Mammary epithelial cell (primary cell): ENCODE measurements around the gene PLP1.
"Not testable (repeated sequence)": the region's sequence is repeated elsewhere in the genome, so short reads cannot be mapped to it uniquely, and the experiment has no call there.

ENCODE experiments used
- CTCF ChIP-seq, 2 donors: IDR thresholded peaks in 1 of 2; conservative IDR thresholded peaks in 1 of 2; 2 replicates each; pipeline ENCODE4 v1.5.1; 2011 to 2012; ENCODE audit warnings: inconsistent platforms in 2 of 2, low read length in 2 of 2, mild to moderate bottlenecking in 2 of 2, control low read depth in 1 of 2, low read depth in 1 of 2; ENCODE audit not compliant: insufficient read depth in 1 of 2; ENCODE audit errors: extremely low read depth in 1 of 2
- EZH2 ChIP-seq: IDR thresholded peaks from 2 replicates; pipeline ENCODE4 v1.6.1; 2012; ENCODE audit warnings: low read length, inconsistent platforms, borderline replicate concordance

GRCh38 chrX:103820802-103821201, 44.2 kb downstream of the PLP1 start:
- TF ChIP-seq CTCF (conservative IDR thresholded peaks at IDR 0.05 in 1 of 2, IDR thresholded peaks at IDR 0.05 in 1 of 2; ENCODE audit: extremely low read depth in 1 of 2, insufficient read depth in 1 of 2, low read depth in 1 of 2, low read length in 2 of 2); EZH2: not testable (repeated sequence)
